ENCODE measurements around the gene PPBP. TPM values are rescaled to one million over a fixed set of nuclear protein-coding genes. Genes with fewer than 3 reads are reported as not detected.
A peak's percentile ranks its signal among the peaks of the same experiment; 100 is the strongest.
"Not testable (repeated sequence)": the region's sequence is repeated elsewhere in the genome, so short reads cannot be mapped to it uniquely, and the experiment has no call there.

The PPBP gene
- total RNA-seq, 1 donor, result not detected

DNA sequence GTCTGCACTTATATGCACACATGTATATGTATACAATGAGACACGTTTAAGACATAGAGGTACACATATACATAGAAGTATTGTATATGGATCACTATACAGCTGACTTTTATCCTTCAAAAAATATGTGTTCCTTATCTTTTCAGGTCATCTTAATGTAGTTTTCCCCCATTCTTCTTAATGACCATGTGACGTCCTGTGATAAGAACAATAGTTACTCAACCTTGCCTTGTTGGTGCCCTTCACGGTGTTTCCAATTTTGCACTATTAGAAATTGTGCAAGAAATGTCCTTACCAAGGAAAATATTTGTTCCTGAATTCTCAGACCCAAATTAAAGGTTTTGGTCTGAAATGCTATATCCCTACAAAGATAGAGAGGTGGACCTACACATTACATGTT, 1.0 kb upstream of the PPBP start:
- TF ChIP-seq, protein P1, sequence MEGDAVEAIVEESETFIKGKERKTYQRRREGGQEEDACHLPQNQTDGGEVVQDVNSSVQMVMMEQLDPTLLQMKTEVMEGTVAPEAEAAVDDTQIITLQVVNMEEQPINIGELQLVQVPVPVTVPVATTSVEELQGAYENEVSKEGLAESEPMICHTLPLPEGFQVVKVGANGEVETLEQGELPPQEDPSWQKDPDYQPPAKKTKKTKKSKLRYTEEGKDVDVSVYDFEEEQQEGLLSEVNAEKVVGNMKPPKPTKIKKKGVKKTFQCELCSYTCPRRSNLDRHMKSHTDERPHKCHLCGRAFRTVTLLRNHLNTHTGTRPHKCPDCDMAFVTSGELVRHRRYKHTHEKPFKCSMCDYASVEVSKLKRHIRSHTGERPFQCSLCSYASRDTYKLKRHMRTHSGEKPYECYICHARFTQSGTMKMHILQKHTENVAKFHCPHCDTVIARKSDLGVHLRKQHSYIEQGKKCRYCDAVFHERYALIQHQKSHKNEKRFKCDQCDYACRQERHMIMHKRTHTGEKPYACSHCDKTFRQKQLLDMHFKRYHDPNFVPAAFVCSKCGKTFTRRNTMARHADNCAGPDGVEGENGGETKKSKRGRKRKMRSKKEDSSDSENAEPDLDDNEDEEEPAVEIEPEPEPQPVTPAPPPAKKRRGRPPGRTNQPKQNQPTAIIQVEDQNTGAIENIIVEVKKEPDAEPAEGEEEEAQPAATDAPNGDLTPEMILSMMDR (IDR thresholded peaks at IDR 0.05; ENCODE audit: insufficient read depth, low read depth, low read length), result no peak
- no peak overlapping the region for H3K4me3 ChIP-seq (ENCODE audit: low read depth, low read length)
- DNase-seq (ENCODE audit: low read depth), result no peak

DNA sequence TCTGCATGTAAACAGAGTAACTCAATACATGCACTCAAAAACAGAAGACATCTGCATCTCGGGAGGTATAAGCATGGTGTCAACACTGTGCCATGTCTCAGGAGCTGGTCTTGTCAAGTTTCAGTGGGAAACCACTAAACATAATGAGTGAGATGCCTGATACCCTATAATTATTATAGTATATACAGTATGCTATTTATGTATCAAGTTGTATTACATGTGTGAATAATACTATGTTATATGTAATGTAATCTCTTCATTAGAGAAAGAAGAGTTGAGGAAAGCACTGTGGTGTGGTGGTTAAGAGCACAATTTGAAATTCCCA, 2.5 kb downstream of the PPBP start:
- no peak overlapping the region for H3K4me3 ChIP-seq (ENCODE audit: low read depth, low read length)
- no peak for DNase-seq (ENCODE audit: low read depth)
- TF ChIP-seq, protein P1 (IDR thresholded peaks at IDR 0.05; ENCODE audit: insufficient read depth, low read depth, low read length), result no peak

DNA sequence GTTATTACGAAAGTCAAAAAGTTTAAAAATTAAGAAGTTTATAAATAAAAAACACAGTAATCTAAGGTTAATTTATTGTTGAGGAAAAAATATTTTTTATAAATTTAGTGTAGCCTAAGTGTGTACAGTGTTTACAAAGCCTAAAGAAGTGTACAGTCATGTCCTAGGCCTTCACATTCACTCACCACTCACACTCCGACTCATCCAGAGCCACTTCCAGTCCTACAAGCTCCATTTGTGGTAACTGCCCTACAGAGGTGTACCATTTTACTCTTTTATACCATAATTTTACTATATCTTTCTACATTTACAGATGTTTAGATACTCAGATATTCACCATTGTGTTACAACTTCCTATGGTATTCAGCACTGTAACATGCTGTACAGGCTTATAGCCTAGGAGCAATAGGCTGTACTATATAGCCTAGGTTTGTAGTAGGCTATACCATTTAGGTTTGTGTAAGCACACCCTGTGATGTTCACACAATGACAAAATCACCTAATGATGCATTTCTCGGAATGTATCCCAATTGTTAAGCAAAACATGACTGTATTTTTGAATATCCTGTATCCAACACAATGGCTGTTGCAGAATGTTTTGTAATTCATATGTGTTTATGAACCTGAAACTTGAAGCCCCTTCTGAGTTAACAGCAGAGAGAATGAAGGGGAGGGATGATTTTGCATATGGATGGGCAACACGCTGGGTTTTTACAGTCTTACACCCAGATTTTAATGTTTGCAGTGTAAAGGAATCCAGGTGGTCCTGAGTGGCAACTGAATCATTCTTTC, 3.1 kb downstream of the PPBP start:
- DNase-seq (ENCODE audit: low read depth), result no peak
- H3K4me3 ChIP-seq (ENCODE audit: low read depth, low read length), result no peak overlapping the region
- TF ChIP-seq, protein P1 (IDR thresholded peaks at IDR 0.05; ENCODE audit: insufficient read depth, low read depth, low read length), result no peak

DNA sequence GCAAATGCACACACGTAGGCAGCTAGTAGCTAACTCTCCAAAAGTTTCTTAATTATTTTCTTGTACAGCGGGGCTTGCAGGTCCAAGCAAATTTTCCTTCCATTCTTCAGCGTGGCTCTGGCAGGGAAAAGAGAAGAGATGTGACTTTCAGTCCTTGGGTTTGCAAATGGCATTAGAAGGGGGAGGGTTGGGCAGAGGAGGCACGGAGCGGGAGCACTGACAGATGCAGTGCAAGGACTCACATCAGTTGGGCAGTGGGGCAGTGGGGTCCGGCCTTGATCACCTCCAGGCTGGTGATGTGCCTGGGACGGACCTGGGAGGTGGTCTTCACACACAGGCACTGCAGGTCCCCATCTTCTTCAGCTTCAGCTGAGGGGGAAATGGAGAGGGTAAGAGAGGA, 6.8 kb downstream of the PPBP start:
- not testable (repeated sequence) for DNase-seq (ENCODE audit: low read depth); H3K4me3 ChIP-seq (ENCODE audit: low read depth, low read length)

DNA sequence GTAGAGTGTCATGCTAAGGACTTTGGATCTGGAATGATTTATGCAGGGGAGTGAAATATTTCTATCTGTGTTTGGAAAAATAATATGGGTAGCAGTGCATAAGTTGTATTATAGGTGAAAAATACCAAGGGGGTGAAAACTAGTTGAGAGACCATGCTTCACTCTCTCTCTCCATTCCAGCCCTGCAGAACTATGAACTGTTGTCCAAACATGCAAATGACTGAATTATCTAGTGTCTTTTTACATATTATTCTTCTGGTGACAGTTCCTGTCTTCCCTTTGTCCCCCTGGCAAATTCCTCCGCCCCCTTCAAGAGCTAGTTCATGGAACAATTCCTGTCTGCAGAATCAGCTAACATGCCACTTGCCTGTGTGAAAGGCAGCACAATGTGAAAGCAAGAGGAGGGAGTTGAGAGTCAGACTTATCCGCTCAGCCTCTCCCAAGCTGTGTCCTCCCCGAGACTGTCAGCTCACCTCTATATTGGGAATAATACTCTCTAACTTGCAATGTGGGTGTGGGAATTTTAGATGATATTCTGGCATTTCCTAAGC, 8.5 kb downstream of the PPBP start:
- TF ChIP-seq, protein P1 (IDR thresholded peaks at IDR 0.05; ENCODE audit: insufficient read depth, low read depth, low read length), result no peak
- no peak for DNase-seq (ENCODE audit: low read depth)

DNA sequence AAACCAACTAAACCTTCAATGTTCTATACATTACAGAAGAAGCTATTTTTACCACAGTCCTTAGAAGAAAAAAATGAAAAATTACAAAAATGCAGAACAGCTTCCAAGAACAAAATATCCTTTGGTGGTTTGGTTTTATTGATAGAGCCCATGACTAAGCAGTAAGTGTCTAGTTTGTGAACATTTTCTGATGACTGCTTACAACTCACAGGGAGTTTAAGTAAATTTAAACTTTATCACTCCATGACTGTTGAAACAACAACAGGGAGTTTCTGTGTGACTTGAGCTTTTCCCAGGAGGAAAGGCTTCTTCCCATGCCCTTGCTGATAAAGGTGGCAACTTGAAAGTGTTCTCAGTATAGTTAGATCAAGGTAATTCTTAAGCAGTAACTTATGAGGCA, 9.1 kb downstream of the PPBP start:
- H3K4me3 ChIP-seq (ENCODE audit: low read depth, low read length), result no peak overlapping the region
- TF ChIP-seq, protein P1 (IDR thresholded peaks at IDR 0.05; ENCODE audit: insufficient read depth, low read depth, low read length), result no peak
- peak; percentile 91 for DNase-seq (ENCODE audit: low read depth)

More for the DNA sequence above, 8.5 kb downstream of the PPBP start:
- no peak overlapping the region for H3K4me3 ChIP-seq (ENCODE audit: low read depth, low read length)

DNA sequence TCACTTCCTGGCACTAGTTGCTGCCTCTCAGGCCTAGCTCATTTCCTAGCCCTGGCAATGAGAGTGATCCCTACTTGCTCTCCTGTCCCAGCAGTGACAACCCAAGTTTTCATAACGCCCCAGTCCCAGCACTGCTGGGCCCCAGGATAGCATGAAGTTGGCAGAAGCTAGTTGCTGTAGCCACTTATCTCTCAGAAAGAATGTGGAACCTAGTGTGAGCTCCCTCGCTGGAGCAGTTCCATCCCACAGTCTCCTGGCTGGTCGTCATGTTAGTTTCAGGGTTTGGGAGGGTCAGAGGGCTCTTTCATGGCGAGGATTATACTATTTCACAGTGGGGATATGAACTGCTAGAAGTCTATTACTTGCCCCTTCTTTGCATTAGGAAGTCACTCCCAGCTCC, 11.3 kb downstream of the PPBP start:
- DNase-seq (ENCODE audit: low read depth), result peak; percentile 76
- no peak overlapping the region for H3K4me3 ChIP-seq (ENCODE audit: low read depth, low read length)

More for the DNA sequence above, 11.3 kb downstream of the PPBP start:
- TF ChIP-seq, protein P1 (IDR thresholded peaks at IDR 0.05; ENCODE audit: insufficient read depth, low read depth, low read length), result no peak
